Suppressor macrophage treated with lipopolysaccharide for 4 hours (primary cell): ENCODE measurements around the gene TMEM221.

Experiments used
- DNase-seq: peaks from one replicate; pipeline ENCODE4 v3.0.0-alpha.2; 2020

TMEM221 gene

GRCh38 chr19:17436874-17437267 is 11.6 kb downstream of the TMEM221 start:
- DNase-seq, result no peak

- no peak for DNase-seq
These were observed 12.2 kb downstream of the TMEM221 start for GRCh38 chr19:17436094-17436873.

- DNase-seq, result no peak
These were observed 13.2 kb downstream of the TMEM221 start for GRCh38 chr19:17435218-17435617.

- no peak for DNase-seq
These were observed 17.1 kb downstream of the TMEM221 start for GRCh38 chr19:17431417-17431816.

- DNase-seq, result no peak
These were observed 18.8 kb downstream of the TMEM221 start for GRCh38 chr19:17429641-17430113.

GRCh38 chr19:17424743-17425365 is 23.6 kb downstream of the TMEM221 start:
- DNase-seq, result no peak

GRCh38 chr19:17423429-17424208 is 24.8 kb downstream of the TMEM221 start:
- DNase-seq, result no peak

GRCh38 chr19:17421942-17422341 is 26.5 kb downstream of the TMEM221 start:
- DNase-seq, result no peak

GRCh38 chr19:17420475-17420924 is 28.0 kb downstream of the TMEM221 start:
- DNase-seq, result peak; percentile 55

- peak; percentile 99 for DNase-seq
These were observed 28.6 kb downstream of the TMEM221 start, which contains the start of gene MVB12A for GRCh38 chr19:17419621-17420474. TSS of gene MVB12A (plus strand) at chr19:17420047. CDS start at chr19:17420136, 89 bp downstream.

- DNase-seq, result peak; percentile 2
These were observed 29.3 kb downstream of the TMEM221 start for GRCh38 chr19:17419154-17419620.

- no peak for DNase-seq
These were observed 29.8 kb downstream of the TMEM221 start for GRCh38 chr19:17418710-17419109.

- no peak for DNase-seq
These were observed 33.3 kb downstream of the TMEM221 start for GRCh38 chr19:17415121-17415520.

GRCh38 chr19:17414097-17414496 is 34.4 kb downstream of the TMEM221 start:
- no peak for DNase-seq

- no peak for DNase-seq
These were observed 36.7 kb downstream of the TMEM221 start for GRCh38 chr19:17411801-17412200.

GRCh38 chr19:17409990-17410389 is 38.5 kb downstream of the TMEM221 start:
- DNase-seq, result no peak

- no peak for DNase-seq
These were observed 41.6 kb downstream of the TMEM221 start for GRCh38 chr19:17406887-17407196.

- DNase-seq, result peak; percentile 50
These were observed 42.2 kb downstream of the TMEM221 start for GRCh38 chr19:17406046-17406886.

GRCh38 chr19:17405250-17406045 is 43.0 kb downstream of the TMEM221 start, which contains the start of gene BST2:
TSS of gene BST2 (minus strand) at chr19:17405630. CDS start at chr19:17405575, 55 bp downstream.
- peak; percentile 96 for DNase-seq

GRCh38 chr19:17404621-17405249 is 43.7 kb downstream of the TMEM221 start:
- DNase-seq, result no peak
